GM15510 (cell line): Measurements from ENCODE around the gene DNAJC1.

Experiments
- POLR2A ChIP-seq: IDR thresholded peaks from 3 replicates; pipeline ENCODE4 v1.6.1; 2011; ENCODE audit warnings: borderline replicate concordance; ENCODE audit not compliant: insufficient read length; ENCODE audit errors: extremely low read depth

DNAJC1 gene

DNA sequence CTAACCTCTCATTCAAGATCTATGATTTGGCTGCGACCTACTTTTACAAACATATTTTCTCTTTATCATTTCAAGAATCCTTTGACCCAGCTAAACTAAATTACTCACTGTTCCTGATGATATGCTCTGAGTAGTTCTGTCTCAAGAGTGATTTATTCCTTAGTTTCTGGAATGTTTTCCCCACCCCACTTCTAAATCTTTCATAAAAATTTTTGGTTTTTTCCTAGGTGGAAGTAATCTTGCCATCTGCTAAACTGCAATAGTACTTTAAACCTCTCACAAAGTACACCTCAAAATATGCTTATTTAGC lies 170.8 kb downstream of the DNAJC1 start:
- TF ChIP-seq POLR2A, result no peak

DNA sequence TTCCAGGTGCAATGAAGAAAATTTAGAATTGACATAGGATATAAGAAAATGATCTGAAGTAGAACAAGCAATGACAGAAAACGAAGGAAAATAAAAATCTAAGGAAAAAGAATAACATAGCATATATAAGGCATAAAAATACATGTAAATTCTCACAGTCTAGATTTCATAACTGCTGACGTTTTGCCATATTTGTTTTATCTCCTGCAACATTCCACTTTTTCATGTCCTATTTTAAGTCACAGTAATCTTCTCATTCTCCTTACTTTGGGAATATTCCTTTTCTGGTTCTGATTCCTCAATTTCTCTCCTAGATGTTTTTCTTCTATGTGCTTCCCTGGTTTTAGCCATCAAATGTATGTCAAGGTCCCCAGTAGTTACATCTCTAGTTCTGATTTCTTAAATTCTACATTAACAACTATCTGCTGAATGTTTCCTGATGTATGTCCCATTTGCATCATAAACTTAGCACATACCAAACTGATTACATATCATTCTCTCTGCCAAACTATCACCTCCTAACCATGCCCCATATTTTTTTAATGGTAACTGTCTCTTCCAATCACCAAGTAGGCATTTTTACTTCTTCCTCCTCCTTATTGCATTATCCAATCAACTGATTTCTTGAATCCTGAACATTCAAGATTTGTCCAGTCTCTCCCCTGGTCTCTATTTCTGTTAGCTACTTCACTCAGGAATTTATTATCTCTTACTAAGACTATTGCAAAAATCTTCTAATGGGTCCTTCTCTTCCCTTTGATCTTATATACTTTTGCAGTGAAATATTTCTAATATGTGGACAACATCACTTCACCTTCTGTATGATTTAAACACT lies 171.3 kb downstream of the DNAJC1 start:
- no peak for TF ChIP-seq POLR2A

DNA sequence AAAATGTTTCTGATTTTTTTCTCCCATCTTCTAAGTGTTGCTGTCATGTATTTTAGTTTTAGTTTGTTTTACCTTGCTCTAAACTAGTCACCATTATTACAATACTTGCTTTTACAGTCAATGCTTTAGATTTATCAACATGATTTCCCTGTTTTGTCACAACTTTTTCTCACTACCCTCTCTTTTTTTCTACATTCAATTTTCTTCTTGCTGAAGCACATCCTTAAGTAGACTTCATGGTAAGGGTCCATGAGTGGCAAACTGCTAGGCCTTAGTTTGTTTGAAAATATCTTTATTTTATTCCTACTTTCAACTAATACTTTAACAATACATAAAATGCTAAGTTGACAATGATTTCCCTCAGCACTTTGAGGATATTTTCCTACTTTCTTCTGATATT lies 173.5 kb downstream of the DNAJC1 start:
- TF ChIP-seq POLR2A, result no peak

DNA sequence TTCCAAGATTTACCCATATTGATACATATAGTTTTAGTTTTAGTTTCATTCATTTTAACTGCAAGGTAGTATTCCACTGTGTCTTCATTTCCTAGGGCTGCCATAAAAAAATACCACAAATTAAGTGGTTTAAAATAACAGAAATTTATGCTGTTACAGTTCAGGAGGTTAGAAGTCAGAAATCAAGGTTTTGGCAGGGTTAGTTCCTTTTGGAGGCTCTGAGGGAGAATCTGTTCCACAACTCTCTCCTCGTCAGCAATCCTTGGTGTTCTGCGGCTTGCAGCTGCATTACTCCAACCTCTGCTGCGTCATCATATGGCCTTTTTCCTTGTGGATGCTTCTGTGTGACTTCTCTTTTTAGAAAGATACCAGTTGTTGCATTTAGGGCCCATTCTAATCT lies 176.2 kb downstream of the DNAJC1 start:
- TF ChIP-seq POLR2A, result no peak

DNA sequence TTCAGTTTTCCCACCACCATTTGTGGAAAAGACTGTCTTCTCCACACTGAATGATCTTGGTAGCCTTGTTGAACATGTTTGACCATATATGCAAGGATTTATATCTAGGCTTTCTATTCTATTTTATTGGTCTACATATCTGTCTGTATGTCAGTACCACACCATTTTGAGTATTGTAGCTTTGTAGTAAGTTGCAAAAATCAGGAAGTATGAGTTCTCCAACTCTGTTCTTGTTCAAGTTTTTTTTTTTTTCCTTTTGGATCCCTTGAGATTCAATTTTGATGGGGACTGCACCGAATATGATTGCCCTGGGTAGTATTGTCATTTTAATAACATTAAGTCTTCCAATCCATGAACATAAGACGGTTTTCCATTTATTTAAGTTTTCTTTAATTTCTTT lies 176.8 kb downstream of the DNAJC1 start:
- no peak for TF ChIP-seq POLR2A

DNA sequence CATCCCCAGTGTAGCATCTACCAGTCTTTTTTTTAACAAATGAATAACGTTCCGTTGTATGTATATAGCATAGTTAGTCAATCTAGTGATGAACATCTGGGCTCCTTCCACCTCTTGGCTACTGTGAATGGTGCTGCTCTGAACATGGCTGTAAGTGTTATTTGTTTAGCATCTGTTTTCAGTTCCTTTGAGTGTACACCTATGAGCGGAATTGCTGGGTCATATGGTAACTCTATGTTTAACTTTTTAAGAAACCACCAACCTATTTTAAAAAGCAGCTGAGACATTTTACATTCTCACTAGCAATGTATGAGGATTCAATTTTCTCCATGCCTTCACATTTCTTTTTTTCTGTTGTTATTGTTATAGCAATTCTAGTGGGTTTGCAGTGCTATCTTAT lies 178.2 kb downstream of the DNAJC1 start:
- TF ChIP-seq POLR2A, result no peak

DNA sequence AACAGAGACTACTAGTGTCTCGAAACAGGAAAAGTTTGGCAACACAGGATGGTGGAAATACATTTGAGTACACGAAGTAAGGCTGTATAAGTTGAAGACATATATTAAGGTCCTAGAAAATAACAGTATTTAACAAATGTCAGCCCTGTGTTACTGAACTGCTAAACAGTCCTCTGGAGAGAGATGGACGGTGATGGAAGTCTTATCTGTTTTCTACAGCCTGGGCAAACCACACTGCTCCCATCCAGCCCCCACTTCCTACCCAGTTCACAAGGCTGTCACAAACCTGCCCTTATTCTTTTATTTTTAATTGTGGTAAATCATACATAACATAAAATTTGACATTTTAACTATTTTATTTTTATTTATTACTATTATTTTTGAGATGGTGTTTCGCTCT lies 179.1 kb downstream of the DNAJC1 start:
- TF ChIP-seq POLR2A, result no peak

DNA sequence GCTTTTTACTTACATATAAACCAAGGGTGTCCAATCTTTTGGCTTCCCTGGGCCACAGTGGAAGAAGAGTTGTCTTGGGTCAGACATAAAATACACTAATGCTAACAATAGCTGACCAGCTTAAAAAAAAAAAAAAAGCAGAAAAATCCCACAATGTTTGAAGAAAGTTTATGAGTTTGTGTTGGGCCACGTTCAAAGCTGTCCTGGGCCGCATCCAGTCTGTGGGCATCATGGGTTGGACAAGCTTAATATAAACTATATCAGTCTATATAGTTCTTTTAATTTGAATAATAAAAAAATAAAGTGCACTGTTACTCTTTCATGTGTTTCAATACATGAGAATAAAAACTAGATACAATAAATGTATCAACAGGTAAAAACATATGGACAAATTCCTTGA lies 179.9 kb downstream of the DNAJC1 start:
- TF ChIP-seq POLR2A, result no peak

DNA sequence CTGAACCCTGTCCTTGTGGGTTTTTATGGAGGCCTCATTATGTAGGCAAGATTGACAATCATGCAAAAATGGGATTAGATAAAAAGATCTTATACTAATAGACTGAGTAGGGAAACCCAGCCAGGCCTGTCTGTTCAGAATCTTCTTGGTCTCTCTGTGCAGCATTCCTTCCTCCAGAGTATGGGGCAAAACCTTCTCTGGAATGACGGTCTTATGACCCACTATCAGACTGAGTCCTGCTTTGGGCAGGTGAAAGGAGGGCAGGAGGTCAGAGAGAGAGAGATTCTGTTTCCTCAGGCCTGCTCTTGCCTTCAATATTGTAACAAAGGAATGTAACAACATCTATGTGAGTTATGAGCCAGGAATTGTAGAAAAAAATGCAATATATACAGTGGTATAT lies 182.6 kb downstream of the DNAJC1 start:
- no peak for TF ChIP-seq POLR2A

DNA sequence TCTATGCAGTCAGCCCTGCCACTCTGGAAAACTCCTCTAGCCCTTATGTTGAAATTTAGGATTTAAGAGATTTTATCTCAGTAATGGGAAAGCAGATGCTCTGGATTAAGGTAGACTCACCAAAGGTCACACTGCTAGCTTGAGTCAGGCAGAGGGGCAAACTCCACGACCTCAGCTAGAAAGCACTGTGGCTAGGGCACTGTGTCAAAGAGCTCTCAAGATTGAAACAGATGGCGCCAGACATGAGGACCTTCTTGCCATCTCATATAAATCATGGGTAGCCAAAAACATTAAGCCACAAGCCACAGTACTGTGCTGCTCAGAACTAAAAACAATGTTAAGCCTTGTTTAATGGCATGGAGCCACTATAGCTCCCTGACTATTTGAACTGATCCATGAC lies 188.7 kb downstream of the DNAJC1 start:
- no peak for TF ChIP-seq POLR2A

DNA sequence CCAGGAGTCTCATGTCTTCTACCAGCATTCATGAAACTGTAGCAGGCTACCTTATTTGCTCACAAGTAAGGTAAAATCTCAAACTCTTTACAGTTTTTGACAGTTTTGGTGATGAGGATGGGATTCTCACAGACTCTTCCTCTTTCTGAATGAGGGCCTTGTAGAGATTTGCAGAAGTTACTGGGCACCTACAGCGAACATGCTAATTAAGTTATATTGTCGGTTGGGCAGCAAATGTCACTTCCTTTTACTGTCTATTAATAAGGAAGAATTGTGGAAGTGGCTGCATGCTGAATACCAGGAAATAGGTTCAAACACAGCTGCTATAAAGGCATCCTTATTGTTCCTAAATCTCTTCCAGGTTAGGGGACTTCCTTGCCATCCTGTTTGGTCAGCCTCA lies 189.6 kb downstream of the DNAJC1 start:
- TF ChIP-seq POLR2A, result no peak

DNA sequence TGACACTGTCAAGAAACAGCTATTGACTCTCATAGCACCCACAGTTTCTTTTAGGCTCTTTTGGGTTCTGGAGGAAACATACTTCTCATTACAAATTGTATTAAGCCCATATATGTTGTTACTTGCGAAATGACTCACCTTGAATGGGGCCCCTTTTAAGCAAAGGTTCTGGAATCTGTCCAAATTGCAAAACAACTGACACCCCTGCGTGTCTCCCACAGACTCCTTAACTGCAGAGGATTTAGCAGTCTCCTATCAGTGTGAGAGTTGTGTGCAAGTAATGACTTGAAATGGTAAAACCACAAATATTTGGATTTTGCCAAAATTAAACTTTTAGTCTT lies 192.3 kb downstream of the DNAJC1 start:
- no peak for TF ChIP-seq POLR2A

DNA sequence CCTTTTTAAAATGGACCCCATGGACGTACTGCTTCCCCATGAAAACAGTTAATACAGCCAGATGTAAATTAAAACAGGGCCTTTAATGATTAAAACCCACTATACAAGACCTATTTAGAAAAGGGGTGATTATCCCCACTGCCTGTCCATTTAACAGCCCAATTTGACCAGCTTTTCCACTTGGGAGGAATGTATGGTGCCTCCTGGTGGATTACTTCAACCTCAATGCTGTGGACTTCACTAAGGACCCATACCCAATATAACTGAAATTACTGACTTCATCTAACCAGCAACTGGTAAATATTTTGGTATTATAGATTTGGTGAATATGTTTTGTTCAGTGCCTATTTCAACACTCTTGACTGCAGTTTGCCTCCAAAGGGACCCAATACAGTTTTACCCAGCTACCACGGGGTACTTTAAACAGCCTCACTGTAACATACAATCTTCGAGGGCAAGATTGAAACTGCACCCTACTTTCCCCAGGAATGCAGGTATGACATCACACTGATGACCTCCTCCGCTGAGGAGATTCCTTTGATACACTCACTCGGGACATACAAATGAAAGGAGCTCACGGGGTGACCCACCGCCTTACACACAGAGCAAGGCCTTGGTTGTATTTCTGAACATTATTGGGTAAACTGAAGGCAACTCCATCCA lies 192.8 kb downstream of the DNAJC1 start:
- TF ChIP-seq POLR2A, result no peak

DNA sequence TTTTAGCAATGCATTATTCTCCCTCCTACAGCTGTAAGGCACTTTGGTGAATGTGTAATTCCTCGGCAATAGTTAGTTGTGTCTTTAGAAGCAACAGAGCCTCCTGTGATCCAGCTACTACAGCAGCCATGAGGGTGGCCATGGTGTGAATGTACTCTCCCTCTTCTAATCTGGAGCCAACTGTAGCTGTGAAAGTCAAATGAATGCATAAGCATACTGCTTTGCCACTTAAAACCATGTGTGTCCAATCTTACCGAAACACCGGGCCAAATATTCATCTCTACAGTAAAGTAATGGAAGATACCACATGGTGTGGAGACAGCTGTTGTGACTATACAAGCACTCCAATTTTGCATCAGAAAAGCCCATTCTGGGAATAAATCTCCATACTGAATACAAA lies 195.0 kb downstream of the DNAJC1 start:
- no peak for TF ChIP-seq POLR2A

DNA sequence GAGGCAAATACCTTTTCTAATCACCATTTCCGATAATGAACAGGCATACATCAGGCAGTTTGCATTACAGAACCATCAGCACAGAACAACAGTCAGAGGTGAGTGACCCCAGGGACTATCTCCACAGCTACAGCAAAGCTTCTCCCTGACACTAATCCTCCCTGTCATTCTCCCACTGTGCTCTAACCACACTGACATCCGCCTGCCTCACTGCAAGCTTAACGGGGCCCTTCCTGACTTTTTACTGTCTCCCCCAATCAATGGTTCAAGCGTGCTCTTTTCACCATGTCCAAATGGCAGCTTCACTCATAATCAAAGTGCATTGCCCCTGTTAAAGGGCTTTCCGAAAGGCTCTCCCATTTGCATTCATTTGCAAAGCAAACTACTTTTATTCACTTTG lies 196.3 kb downstream of the DNAJC1 start:
- no peak for TF ChIP-seq POLR2A

DNA sequence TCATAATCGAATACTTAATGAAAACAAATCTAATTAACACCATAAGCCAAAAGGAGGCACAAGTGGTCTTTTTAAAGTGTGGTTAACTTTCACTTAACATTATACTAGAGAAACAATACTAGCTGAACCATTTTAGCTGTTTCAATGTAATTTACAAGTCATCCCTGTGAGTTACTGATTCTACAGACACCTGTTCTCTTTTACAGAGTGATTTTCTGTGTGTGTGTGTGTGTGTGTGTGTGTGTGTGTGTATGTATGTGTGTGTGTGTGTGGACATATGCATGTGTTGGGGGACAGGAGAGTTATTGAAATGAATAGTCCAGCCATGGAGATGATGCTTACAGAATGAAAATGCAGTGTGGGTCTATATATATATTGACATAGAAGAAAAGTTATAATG lies 200.2 kb downstream of the DNAJC1 start:
- TF ChIP-seq POLR2A, result no peak

DNA sequence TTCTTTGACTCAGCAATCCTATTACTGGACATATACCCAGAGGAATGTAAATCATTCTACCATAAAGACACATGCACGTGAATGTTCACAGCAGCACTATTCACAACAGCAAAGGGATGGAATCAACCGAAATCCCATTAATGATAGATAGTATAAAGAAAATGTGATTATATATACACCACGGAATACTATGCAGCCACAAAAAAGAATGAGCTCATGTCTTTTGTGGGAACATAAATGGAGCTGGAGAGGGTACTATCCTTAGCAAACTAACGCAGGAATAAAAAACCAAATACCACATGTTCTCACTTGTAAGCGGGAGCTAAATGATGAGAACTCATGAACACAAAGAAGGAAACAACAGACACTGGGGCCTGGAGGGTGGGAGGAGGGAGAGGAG lies 201.9 kb downstream of the DNAJC1 start:
- no peak for TF ChIP-seq POLR2A

DNA sequence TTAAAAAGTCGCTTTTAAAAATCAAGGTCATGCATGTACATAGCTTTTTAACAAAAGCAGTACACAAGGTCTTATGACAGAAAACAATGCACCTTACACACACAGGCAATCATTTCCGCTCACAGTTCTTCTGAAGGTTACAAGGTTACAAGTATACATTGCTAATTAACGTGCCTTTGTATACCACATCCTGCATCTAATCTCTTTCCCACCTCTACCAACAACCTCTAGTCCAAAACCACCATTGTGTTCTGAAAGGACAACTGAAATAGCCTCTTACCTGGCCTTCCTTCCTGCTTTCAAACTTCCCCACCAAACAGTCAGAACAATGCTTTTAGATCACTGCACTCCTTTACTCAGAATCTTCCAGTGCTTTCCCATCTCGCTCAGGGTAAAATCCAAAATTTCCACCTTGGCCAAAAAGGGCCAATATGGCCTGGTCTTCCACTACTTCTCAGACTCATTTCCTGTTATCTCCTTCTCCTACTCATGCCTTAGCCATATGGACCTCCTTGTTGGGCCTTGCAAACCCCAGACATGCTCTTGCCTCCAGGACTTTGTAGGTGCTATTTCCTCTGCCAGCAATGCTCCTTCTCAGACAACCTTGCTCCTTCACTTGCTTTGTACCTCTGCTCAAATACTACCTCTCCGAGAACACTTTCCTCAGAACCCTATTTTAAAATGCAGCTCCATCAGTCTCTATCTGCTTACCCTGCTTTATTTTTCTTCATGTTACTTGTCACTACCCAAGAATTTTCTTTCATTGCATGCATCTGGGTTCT lies 205.4 kb downstream of the DNAJC1 start:
- TF ChIP-seq POLR2A, result no peak
